Transverse colon (tissue), 4 donors: ENCODE data around the gene SLC26A8. TPM values are rescaled to one million over a fixed set of nuclear protein-coding genes. Genes with fewer than 3 reads are reported as not detected.
"Not testable (repeated sequence)": the region's sequence is repeated elsewhere in the genome, so short reads cannot be mapped to it uniquely, and the experiment has no call there.

Source experiments
- DNase-seq: peaks from one replicate; pipeline ENCODE4 v3.0.0-alpha.2; 2019
- H3K27ac ChIP-seq, 4 donors: fragments of 200-600 bp; sonication (generic); 2 replicates each; pipeline ENCODE4 v1.5.1; 2016 to 2018; ENCODE audit warnings: inconsistent platforms in 4 of 4
- H3K27me3 ChIP-seq: fragments of 200-600 bp; sonication (generic); 2 replicates; pipeline ENCODE4 v1.5.1; 2017; ENCODE audit warnings: inconsistent platforms
- H3K36me3 ChIP-seq, 4 donors: fragments of 200-600 bp; sonication (generic); 2 replicates each; pipeline ENCODE4 v1.5.1; 2017 to 2019; ENCODE audit warnings: inconsistent platforms in 4 of 4
- H3K4me1 ChIP-seq, 4 donors: fragments of 200-600 bp; sonication (generic); 2 replicates each; pipeline ENCODE4 v1.5.1; 2017 to 2020; ENCODE audit warnings: inconsistent platforms in 4 of 4
- H3K4me3 ChIP-seq, 4 donors: fragments of 200-600 bp; sonication (generic); 1 replicate in 1 of 4; 2 replicates in 3 of 4; pipeline versions ENCODE4 v1.5.1 to v1.6.1; 2017 to 2019; ENCODE audit warnings: inconsistent platforms in 4 of 4
- H3K9me3 ChIP-seq, 2 donors: fragments of 200-600 bp; sonication (generic); 2 replicates each; pipeline ENCODE4 v1.5.1; 2017 to 2019; ENCODE audit warnings: inconsistent platforms in 2 of 2
- CTCF ChIP-seq, 5 experiments: fragments of 200-600 bp in 3 of 5; fragments of 450-650 bp in 2 of 5; sonication (generic) in 3 of 5; IDR thresholded peaks; 1 replicate in 2 of 5; 2 replicates in 3 of 5; pipeline ENCODE4 v1.5.1; 2016 to 2017; ENCODE audit warnings: antibody characterized with exemption in 5 of 5, inconsistent platforms in 3 of 5, mild to moderate bottlenecking in 2 of 5, moderate library complexity in 1 of 5
- EP300 ChIP-seq: sonication (generic); formaldehyde crosslinking; IDR thresholded peaks from one replicate; pipeline ENCODE4 v1.6.1; 2017; ENCODE audit warnings: antibody characterized with exemption, low read depth
- POLR2A ChIP-seq: fragments of 450-650 bp; IDR thresholded peaks from one replicate; pipeline ENCODE4 v1.6.1; 2016; ENCODE audit warnings: antibody characterized with exemption, mild to moderate bottlenecking, moderate library complexity
- POLR2AphosphoS5 ChIP-seq, 3 donors: sonication (generic); formaldehyde crosslinking; IDR thresholded peaks; one replicate each; pipeline ENCODE4 v1.6.1; 2016; ENCODE audit warnings: antibody characterized with exemption in 3 of 3
- WGBS, 2 donors: methylation state at CpG; one replicate each; pipeline ENCODE4 v1.1.5; 2018; ENCODE audit warnings: low coverage in 1 of 2; 5-methylcytosine and 5-hydroxymethylcytosine counted together
- in situ Hi-C, 4 donors: fragments of 200-750 bp; cut with MboI; loops; one replicate each; pipeline versions ENCODE4 v1.15.0 to v1.15.1; 2017; ENCODE audit warnings: low sequenced_read_pairs in 3 of 4, low pct_ligation_motif_present in 1 of 4, low pct_unique_long_range_greater_than_20kb in 1 of 4
- intact Hi-C: fragments of 100-400 bp; cut with DNase I; formaldehyde crosslinking; loops from one replicate; pipeline ENCODE4 v1.15.1; 2023; ENCODE audit warnings: low total_unique reads
- total RNA-seq, 4 donors: library from RNA; depleted of rRNA; stranded (reverse); fragments of >200 nt; gene quantifications; one replicate each; pipeline ENCODE4 v1.1.0, GENCODE V29; 2016

Gene SLC26A8
- total RNA-seq, 4 donors from 2014 or later, result 1.1 to 2.6 TPM; not detected in 2

- no peak for TF ChIP-seq POLR2AphosphoS5 (IDR thresholded peaks at IDR 0.05)
- no peak for TF ChIP-seq CTCF (IDR thresholded peaks at IDR 0.05)
- TF ChIP-seq POLR2A, result no peak
- TF ChIP-seq EP300, result no peak
- no peak overlapping the region for H3K27ac ChIP-seq
- H3K9me3 ChIP-seq, result no peaks in the 10 kb centered on the region
- intact Hi-C loops, result no loop called here
- in situ Hi-C loops, result no loop called here
- no peaks in the 10 kb centered on the region for H3K27me3 ChIP-seq
- DNase-seq, result no peak
- H3K4me1 ChIP-seq, result peaks cover 0 to 19% (median 4%) of the 10 kb centered on the region in 4 donors
- H3K4me3 ChIP-seq, result no peak overlapping the region
- H3K36me3 ChIP-seq, result no peaks in the 10 kb centered on the region
- 72 to 100% methylated on average over 1 of the region's 1 CpG for WGBS, 2 donors
These were observed 78.8 kb downstream of the SLC26A8 start for GRCh38 chr6:35945650-35946025.

GRCh38 chr6:35943390-35943789 is 81.1 kb downstream of the SLC26A8 start:
- in situ Hi-C loops (no loop called here), intact Hi-C loops (no loop called here)
- WGBS, 2 donors, result 60 to 96% methylated on average over 1 of the region's 1 CpG
- Histone ChIP-seq H3K36me3 (no peaks in the 10 kb centered on the region), H3K4me1 (peaks cover 0 to 30% (median 8%) of the 10 kb centered on the region in 4 donors), H3K4me3 (no peak overlapping the region), H3K27me3 (no peaks in the 10 kb centered on the region), H3K9me3 (no peaks in the 10 kb centered on the region), H3K27ac (no peak overlapping the region)
- DNase-seq, result no peak
- TF ChIP-seq POLR2AphosphoS5 (IDR thresholded peaks at IDR 0.05), result no peak
- TF ChIP-seq POLR2A, result no peak
- no peak for TF ChIP-seq CTCF (IDR thresholded peaks at IDR 0.05)
- no peak for TF ChIP-seq EP300

GRCh38 chr6:35942355-35942754 is 82.1 kb downstream of the SLC26A8 start:
- intact Hi-C loops (no loop called here), in situ Hi-C loops (no loop called here)
- H3K27me3 ChIP-seq, result no peaks in the 10 kb centered on the region

GRCh38 chr6:35941170-35941569 is 83.3 kb downstream of the SLC26A8 start:
- intact Hi-C loops, H3K27me3 ChIP-seq, H3K4me3 ChIP-seq, H3K9me3 ChIP-seq, DNase-seq, in situ Hi-C loops, H3K36me3 ChIP-seq: not testable (repeated sequence)
- 51 to 55% methylated on average over 3 to 7 of the region's 7 CpGs for WGBS, 2 donors
- Histone ChIP-seq H3K27ac (peak overlapping the region; percentile 37 to 77 (median 63)), H3K4me1 (peaks cover 0 to 30% (median 8%) of the 10 kb centered on the region in 4 donors)
- peak in 1 of 3 donors; percentile 41 for TF ChIP-seq POLR2AphosphoS5 (IDR thresholded peaks at IDR 0.05)

More at GRCh38 chr6:35942355-35942754, 82.1 kb downstream of the SLC26A8 start:
- DNase-seq, result no peak
- no peaks in the 10 kb centered on the region for H3K36me3 ChIP-seq
- no peaks in the 10 kb centered on the region for H3K9me3 ChIP-seq
- no peak overlapping the region for H3K4me3 ChIP-seq
- peaks cover 0 to 30% (median 8%) of the 10 kb centered on the region in 4 donors for H3K4me1 ChIP-seq
- no peak overlapping the region for H3K27ac ChIP-seq
- TF ChIP-seq POLR2A, result no peak
- no peak for TF ChIP-seq POLR2AphosphoS5 (IDR thresholded peaks at IDR 0.05)
- no peak for TF ChIP-seq EP300
- TF ChIP-seq CTCF (IDR thresholded peaks at IDR 0.05), result no peak

- DNase-seq, H3K27me3 ChIP-seq, H3K36me3 ChIP-seq, H3K4me3 ChIP-seq, in situ Hi-C loops, intact Hi-C loops, H3K9me3 ChIP-seq: not testable (repeated sequence)
- peaks cover 0 to 28% (median 8%) of the 10 kb centered on the region in 4 donors for H3K4me1 ChIP-seq
- WGBS, 2 donors, result 36 to 63% methylated on average over 2 of the region's 2 CpGs
- H3K27ac ChIP-seq, result peak overlapping the region in 3 of 4 donors; percentile 37 to 77 (median 63)
These were observed 84.4 kb downstream of the SLC26A8 start for GRCh38 chr6:35940014-35940413.

GRCh38 chr6:35939259-35939658 is 85.2 kb downstream of the SLC26A8 start:
- in situ Hi-C loops, H3K27ac ChIP-seq, H3K4me3 ChIP-seq, H3K9me3 ChIP-seq, H3K27me3 ChIP-seq, DNase-seq, intact Hi-C loops, H3K36me3 ChIP-seq: not testable (repeated sequence)
- 93 to 100% methylated on average over 2 to 5 of the region's 5 CpGs for WGBS, 2 donors
- H3K4me1 ChIP-seq, result peaks cover 0 to 23% (median 8%) of the 10 kb centered on the region in 4 donors
